Ovary (tissue), 3 donors: ENCODE data around the gene DCUN1D1.

ENCODE experiments used
- CTCF ChIP-seq, 3 donors: fragments of 450-650 bp in 2 of 3; fragments of 200-600 bp in 1 of 3; IDR thresholded peaks; one replicate each; pipeline versions ENCODE4 v1.5.1 to v1.8.0; 2016 to 2022; ENCODE audit warnings: antibody characterized with exemption in 3 of 3, mild to moderate bottlenecking in 1 of 3
- EP300 ChIP-seq: sonication (generic); formaldehyde crosslinking; IDR thresholded peaks from one replicate; pipeline ENCODE4 v1.6.1; 2017; ENCODE audit warnings: antibody characterized with exemption
- POLR2A ChIP-seq: fragments of 450-650 bp; IDR thresholded peaks from one replicate; pipeline ENCODE4 v1.6.1; 2017; ENCODE audit warnings: antibody characterized with exemption, mild to moderate bottlenecking, moderate library complexity
- donor health status: DM: no; HTN: no; CAD: no.

- no peak for TF ChIP-seq POLR2A
- TF ChIP-seq CTCF (IDR thresholded peaks at IDR 0.05) = no peak
- TF ChIP-seq EP300 = no peak
Measured at GRCh38 chr3:182964179-182964578, 16.2 kb downstream of the DCUN1D1 start.
